ENCODE results near the gene OR52K1.
A peak's percentile ranks its signal among the peaks of the same experiment; 100 is the strongest.
"Not testable (repeated sequence)": the region's sequence is repeated elsewhere in the genome, so short reads cannot be mapped to it uniquely, and the experiment has no call there.

OR52K1 gene

DNA sequence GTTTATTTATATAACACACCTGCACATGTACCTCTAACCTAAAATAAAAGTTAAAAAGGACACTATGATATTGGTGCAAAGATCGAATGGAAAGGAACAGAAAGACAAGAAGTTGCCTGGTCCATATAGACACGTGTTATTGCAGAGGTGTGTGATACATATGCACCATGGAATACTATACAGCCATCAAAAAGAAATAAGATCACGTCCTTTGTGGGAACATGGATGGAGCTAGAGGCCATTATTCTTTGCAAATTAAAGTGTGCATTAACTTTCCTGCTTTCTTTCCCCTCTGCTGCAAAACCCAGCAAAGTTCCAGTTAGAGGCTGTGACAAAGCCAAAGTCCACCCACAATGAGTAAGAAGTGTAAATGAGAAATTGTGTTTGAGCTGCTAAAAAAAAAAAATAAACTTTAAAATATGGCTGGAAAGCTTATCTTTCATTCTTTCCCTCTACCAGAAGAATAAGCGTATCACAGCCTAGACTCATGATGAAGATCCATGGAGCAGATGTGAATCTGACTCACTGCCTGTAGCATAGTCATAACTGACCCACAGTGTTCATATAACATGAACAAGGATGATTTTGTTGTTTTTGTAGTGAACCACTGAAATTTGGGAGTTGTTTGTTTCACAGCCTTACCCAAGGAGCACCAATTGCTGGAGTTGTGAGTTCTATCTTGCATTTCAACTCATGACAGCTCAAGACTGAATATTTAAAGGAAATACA, 9.6 kb downstream of the OR52K1 start:
- no peak for DNase-seq (ENCODE audit: low spot score)

DNA sequence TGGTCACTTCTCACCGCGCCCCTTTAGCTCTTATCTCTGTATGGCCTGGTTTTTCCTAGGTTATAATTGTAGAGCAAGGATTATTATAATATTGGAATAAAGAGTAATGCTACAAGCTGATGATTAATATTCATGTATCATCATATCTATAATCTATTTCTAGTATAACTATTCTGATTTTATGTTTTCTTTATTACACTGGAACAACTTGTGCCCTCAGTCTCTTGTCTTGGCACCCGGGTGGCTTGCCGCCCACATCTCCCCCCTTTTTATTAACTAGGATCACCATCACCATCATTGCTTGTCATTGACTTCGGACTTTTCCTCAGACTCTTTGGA, 11.0 kb downstream of the OR52K1 start:
- DNase-seq (ENCODE audit: low spot score) = no peak

DNA sequence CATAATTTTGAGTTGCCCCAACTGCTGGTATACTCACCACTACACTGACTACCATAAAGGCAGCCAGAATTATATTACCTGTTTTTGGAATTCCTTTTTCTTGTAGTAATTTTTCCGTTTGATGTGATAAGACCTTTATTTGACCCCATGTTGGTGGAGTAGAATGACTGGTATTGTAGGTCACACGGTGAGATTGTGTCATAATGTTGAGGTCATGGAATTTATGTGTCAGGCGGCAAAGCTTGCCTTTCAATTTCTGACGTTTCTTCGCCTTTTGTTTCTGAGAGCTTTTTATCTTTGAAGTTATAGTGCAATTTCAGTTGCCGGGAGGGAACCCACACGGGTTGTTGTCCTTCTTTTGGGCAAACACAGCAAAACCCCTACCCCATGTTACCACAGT, 13.0 kb downstream of the OR52K1 start:
- DNase-seq (ENCODE audit: low spot score) = no peak

DNA sequence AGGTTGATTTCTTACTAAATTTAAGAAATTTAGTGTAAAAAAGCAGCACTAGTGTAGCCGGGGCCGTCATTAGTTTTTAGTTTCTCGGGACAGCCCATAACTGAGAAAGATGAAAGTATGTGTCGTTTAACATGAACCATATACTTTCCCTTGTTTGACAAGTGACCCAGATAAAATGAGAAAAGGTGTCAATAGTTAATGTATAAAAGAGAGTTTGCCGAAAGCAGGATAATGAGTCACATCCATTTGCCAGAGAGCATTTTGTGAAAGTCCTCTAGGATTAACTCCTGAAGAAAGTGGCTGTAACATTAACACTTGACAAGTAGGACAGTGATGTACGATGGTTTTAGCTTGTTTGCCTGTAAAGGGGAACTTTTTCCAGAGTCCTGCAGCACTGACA, 13.5 kb downstream of the OR52K1 start:
- DNase-seq (ENCODE audit: low spot score) = no peak

DNA sequence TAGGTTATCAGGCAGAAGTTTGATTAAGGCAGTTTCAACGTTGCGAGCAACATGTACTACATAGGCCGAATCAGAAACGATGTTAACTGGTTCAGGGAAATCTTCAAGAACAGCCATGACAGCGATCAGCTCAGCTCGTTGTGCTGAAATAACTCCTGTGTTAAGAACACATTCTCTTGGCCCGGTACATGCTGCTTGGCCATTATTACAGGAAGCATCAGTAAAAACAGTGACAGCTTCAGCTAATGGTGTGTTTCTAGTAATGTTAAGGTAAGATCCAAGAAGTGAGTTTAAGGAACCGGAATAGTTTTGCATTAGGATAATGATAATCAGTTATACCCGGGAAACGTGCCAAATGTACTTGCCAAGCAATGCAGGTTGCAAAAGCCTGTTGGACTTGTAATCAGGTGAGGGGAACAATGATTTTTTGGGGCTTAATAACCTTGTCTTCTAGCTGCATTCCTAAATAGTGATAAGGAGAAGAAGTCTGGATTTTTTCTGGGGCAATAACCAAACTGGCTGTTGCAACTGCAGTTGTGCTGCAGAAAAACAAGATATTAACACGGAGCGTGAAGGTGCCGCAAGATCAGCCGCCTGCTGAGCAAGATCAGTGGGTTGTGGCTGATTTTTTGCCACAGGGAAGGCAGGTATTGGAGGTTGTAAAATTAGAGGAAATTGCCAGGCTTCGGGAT, 14.3 kb downstream of the OR52K1 start:
- no peak for DNase-seq (ENCODE audit: low spot score)

DNA sequence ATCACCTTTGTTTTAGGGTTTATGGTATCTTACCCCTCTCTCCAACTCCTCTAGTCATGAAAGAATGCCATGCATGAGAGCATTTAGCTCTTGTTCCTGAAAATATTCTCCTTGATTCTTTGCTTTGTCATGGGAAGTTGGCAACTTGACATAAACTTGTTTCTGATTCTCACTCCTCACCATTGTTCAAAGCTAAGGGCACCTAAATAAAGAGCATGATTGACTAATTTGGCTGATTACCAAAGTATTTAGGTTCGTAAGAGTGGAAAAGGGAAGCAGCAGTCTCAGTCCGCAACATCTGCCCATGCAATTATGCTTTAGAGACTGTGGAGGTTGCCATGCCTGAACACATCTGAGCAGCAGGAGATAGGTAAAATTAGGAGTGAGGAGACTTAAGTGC, 26.4 kb downstream of the OR52K1 start:
- no peak for DNase-seq (ENCODE audit: low spot score)

DNA sequence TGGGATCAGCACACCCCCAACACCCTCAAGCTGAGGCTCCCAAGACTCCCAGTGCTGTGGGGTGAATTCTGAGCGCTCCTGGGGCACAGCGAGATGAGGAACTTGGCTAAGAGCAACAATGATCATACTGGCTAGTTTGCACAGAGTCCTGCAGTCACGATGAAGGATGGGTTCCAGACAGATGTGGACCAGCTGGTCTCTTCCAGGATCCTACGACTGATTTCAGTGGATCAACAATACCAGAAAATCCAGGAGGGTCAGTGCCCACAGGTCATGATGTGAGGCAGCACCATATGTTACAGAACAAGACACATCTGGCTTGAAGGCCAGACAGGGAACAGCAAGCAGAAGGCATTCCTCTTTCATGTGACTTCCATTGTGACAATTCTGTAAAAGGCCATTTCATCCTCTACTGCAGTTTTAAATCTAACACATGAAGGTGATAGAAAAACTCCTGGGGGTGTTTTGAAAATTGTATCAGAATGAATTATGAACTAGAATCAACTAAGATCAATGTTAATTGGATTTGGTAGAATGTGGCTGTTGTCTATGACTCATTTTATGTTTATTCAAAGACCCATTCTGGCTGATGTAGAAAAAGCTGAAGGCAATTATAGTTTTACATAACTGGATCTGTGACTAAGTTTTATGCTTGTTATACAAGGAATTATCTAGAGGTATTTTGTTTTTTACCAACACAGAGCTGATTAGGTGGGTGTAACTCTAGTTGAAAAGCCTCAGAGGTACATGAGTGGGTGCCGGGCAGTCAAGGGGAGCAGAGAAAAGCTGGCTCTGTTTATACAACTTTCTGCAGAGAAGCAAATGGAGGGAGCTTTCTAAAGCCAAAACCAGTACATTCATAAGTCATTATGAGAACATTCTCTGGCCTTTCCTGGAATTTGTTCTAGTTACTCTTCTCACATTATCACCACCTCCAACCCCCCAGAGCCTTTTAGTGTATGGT, 29.1 kb downstream of the OR52K1 start:
- peak; percentile 16 for DNase-seq (ENCODE audit: low spot score)

DNA sequence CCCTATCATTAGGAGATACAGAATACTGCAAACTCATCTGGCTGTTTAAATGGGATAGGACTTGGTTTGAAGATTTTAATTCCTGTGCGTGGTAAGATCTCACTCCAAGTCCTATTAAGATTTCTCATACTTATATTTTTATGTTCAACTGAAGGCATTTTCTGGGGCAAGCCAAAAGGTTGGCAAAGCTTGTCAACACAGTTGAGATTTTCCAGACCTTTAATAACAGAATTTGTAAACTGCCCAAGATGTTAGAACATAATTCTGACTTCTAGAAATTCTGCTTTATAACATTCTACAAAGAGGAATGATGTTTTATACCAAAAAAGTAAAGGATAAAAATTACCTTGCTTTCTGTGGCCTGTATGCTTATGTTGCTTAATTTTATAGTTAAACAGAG, 31.8 kb downstream of the OR52K1 start:
- no peak for DNase-seq (ENCODE audit: low spot score)

DNA sequence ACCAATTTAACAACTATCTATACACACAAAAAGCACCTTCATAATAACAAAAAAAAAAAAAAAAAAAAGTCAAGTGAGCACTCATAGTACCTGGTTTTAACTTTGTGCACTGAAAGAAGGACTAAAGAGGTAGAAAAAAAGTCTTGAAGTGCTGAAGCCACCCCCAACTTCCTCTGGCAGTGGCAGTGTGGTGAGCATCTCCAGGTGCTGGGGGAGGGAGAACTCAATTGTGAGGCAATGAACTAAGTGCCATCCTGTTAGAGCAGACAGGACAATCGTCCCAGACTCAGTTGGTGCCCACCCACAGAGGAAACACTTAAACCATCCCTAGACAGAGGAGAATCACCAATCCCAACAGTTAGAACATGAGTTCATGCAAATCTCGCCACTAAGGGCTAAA, 39.9 kb downstream of the OR52K1 start:
- no peak for DNase-seq (ENCODE audit: low spot score)

DNA sequence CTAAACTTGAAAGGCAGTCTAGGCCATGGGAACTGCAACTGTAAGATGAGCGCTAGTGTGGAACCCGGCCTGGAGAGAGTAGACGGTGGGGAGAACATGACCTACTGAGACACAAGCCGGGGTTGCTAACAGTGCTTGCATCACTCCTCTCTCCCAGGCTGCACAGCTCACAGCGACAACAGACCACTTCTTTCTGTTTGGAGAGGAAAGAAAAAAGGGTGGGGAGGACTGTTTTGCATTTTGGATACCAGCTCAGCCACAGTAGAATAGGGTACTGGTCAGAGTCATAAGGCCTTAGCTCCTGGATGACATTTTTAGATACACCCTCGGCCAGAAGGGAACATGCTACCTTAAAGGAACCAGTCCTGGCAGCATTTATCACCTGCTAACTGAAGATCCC, 40.3 kb downstream of the OR52K1 start:
- DNase-seq (ENCODE audit: low spot score) = no peak

DNA sequence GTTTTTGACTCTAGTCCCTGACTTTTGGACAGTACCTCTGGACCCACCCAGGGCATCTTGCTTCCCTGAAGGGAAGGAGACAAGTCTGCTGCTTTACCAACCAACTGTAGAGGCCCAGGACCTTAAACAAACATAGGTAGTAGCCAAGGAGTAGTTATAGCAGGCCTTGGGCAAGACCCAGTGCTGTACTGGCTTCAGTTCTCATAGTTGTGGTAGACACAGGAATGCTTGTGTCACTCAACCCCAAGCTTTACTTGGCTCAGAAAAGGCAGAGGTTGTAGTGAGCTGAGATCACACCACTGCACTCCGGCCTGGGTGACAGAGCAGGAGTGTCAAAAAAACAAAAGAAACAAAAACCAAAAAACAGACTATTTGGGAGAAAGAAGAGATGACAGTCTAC, 41.2 kb downstream of the OR52K1 start:
- no peak for DNase-seq (ENCODE audit: low spot score)

DNA sequence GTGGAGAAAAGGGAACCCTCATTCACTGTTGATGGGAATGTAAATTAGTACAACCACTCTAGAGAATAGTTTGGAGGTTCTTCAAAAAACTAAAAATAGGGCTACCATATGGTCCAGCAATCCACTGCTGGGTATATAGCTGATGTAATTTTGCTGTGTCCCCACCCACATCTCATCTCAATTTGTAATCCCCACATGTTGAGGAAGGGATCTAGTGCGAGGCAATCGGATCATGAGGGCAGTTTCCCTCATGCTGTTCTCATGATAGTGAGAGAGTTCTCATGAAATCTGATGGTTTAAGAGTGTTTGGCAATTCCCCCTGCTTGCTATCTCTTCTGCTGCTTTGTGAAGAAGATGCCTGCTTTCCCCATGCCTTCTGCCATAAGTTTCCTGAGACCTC, 45.5 kb downstream of the OR52K1 start:
- DNase-seq (ENCODE audit: low spot score) = no peak

DNA sequence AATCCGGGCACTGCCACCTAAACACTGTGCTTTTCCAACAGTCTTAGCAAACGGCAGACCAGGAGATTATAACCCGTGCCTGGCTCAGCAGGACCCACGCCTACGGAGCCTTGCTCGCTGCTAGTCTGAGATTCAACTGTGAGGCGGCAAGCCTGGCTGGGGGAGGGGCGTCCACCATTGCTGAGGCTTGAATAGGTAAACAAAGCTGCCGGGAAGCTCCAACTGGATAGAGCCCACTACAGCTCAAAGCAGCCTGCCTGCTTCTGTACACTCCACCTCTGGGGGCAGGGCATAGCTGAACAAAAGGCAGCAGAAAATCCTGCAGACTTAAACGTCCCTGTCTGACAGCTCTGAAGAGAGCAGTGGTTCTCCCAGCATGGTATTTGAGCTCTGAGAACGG, 49.2 kb downstream of the OR52K1 start:
- DNase-seq (ENCODE audit: low spot score) = not testable (repeated sequence)

DNA sequence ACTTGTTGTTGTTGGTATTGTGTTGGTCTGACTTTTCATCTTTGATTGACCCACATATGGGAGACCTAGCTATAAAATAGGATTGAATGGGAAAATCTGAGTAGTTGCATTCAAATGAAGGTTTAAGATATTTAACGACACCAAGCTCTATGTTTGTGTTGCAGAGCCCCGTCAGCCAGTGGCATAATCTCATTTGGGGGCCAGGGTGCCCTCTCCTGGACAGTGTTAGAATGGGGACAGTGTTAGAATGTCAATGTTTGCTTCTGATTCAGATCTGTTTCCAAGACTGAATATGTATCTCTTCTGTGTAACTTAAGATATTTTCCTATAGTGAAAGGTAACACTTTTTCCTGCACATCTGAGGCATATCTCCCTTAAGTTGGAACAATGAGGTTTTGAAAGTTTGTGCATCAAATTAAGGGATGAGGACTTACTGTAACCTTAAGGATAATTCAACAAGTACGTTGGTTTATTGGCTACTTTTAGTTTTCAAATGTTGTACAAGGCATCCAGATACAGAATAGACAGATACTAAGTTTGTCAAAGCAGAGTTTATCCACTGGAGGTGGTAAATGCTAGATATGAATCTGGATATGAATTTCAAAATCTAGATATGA, 57.3 kb downstream of the OR52K1 start:
- peak; percentile 59 for DNase-seq (ENCODE audit: low spot score)

DNA sequence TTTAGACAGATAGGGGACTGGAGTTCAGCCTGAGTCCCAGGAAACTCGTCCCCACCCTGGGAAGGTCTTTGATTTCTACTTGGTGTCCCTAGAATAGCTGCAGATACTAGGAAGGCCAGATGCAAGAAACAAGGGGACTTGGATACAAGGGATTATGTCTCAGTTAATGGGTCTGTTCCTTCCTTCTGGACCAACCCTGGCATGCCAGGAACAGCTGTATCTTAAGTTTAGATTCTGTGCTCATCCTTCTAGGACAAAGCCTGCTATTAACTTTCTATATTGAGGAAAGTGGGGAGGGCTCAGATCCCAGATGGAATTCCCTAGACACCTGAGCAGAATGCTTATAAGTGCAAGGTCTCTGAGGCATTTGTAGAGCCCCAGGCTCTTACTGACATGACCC, 58.6 kb downstream of the OR52K1 start:
- no peak for DNase-seq (ENCODE audit: low spot score)
